HG03354 (cell line): ENCODE measurements around the gene UBAC2.
A peak's percentile ranks its signal among the peaks of the same experiment; 100 is the strongest.
"Not testable (repeated sequence)": the region's sequence is repeated elsewhere in the genome, so short reads cannot be mapped to it uniquely, and the experiment has no call there.

Experiments
- ATAC-seq: cut with Tn5 transposase; IDR thresholded peaks from one replicate; pipeline ENCODE4 v1.9.1; 2021; ENCODE audit warnings: mild to moderate bottlenecking; ENCODE audit not compliant: unreplicated experiment, poor library complexity, severe bottlenecking

Gene UBAC2

DNA sequence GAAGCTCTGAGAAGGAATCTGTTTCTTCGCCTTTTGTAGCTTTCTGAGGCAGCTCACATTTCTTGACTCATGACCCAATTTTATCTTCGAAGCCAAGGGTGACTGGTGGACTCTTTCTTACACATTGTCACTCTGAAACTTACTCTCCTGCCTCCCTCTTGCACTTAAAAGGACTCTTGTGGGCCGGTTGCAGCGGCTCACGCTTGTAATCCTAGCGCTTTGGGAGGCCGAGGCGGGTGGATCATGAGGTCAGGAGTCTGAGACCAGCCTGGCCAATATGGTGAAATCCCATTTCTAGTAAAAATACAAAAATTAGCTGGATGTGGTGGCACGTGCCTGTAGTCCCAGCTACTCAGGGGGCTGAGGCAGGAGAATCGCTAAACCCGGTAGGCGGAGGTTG lies 29.9 kb downstream of the UBAC2 start:
- ATAC-seq = not testable (repeated sequence)

DNA sequence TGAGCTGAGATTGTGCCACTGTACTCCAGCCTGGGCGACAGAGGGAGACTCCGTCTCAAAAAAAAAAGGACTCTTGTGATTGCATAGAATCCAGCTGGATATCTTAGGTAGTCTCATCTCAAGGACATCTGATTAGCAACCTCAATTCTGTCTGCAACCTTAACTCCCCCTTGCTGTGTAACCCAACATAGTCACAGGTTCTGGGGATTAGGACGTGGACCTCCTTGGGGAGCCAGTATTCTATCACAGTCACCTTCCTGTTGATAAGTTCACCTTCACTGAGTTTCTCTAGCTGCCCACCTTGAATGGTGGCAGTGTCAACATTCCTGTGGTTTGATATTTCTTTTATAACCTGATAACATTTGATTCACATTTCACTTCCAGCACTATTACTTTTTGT lies 30.3 kb downstream of the UBAC2 start:
- ATAC-seq = no peak

DNA sequence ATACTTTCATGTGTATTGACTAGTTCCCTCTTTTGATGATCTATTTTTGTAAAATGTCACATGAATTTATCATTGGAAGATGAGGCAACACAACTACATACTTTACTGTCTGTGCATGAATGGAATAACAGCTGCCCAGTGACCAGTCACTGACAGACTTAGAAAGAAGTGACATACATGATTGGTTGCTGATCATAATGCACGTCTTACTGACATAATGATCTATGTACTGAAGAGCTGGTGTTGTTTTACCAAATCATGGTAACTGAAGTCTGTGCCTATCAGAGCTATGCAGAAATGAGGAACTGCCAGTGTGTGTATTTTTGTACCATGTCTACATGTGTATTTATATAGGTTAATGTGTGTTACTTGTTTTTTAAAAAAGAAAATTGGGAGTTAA lies 31.1 kb downstream of the UBAC2 start:
- peak; percentile 35 for ATAC-seq

DNA sequence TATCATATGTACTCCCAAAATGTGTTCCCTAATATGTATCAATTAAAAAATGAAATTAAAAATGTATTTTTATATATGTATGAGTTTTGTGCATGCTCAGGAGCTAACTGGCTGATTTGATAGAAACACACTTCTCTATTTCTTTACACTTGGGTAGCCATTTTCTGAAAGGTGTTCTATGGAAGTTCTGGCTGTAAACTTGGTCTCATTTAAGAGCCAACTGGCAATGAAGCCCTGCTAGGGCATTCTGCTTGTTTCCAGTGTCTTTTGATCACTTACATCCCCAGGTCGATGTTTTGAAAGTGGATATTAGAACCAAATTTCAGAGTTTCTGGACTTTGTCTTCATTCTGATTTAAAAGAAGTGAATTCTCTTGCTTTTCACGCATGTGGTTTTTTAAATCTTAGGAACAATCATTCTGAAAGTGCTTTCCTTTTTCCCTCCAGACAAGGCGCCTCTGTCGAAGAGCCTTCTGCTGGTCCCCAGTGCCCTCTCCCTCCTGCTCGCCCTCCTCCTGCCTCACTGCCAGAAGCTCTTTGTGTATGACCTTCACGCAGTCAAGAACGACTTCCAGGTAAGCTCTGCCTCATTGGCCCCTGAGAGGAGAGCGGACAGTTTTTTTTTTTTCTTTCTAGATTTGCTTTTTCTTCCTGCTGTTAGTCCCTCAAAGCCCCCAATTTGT lies 37.5 kb downstream of the UBAC2 start:
- no peak for ATAC-seq

DNA sequence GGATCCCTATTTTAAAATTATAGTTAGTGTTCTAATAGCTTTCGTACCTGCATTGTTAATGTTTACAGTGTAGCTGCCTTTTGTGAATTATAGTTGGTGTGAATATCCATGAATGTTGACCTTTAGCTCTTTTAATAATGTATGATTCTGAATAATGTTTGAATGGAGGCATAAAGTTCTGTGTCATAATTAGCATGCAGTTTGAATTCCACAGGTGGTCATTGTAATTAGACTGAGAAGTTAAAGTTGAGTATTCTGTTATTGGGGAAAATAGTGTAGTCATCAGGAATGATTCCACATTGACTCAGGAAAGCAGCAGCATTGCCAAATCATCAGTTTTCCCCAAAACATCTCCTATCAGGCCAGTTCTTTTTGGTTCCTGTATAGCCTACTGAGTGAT lies 45.4 kb downstream of the UBAC2 start:
- ATAC-seq = no peak

DNA sequence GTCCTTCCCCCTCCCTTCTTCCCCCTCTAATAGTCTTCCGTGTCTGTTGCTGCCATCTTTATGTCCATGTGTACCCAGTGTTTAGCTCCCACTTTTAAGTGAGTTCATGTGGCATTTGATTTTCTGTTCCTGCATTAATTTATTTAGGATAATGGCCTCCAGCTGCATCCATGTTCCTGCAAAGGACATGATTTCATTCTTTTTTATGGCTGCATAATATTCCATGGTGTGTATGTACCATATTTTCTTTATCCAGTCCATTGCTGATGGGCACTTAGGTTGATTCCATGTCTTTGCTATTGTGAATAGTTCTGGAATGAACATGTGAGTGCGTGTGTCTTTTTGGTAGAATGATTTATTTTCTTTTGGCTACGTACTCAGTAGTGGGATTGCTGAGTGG lies 48.5 kb downstream of the UBAC2 start:
- not testable (repeated sequence) for ATAC-seq

DNA sequence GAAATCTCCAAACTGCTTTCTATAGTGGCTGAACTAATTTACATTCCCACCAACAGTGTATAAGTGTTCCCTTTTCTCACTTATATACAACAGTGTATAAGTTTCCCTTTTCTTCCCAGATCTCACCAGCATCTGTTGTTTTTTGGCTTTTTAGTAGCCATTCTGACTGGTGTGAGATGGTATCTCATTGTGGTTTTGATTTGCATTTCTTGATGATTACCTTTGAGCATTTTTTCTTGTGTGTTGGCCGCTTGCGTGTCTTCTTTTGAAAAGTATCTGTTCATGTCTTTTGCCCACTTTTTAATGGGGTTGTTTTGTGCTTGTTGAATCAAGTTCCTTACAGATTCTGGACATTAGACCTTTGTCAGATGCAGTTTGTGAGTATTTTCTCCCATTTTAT lies 49.0 kb downstream of the UBAC2 start:
- ATAC-seq = not testable (repeated sequence)

DNA sequence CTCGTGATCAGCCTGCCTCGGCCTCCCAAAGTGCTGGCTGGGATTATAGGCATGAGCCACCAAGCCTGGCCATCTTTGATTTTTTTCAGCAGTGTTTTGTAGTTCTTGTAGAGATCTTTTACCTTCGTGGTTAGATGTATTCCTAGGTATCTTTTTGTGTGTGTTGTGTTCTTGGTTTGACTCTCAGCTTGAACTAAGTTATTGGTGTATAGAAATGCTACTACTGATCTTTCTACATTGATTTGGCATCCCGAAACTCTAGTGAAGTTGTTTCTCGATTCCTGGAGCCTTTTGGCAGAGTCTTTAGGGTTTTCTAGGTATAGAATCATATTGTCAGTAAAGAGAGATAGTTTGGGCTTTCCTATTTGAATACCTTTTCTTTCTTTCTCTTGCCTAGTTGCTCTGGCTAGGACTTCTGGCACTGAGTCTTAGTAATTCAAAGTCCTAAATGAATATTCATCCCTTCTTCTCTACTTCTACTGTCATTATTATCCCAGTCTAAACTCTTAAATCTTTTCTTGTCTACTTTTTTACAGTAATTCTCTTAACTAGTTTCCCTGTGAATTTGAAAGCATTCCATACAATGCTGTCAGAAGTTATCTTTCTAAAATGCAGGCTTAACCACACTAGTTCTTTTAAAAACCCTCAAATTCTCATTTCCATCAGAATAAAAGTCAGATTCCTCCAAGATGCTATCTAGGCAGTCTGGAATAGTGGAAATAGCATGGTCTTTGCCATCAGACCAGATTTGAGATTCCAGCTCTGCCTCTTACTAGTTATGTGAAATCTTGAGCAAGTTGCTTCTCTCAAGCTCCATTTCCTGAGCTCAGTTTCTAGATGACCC lies 50.5 kb downstream of the UBAC2 start:
- no peak for ATAC-seq

DNA sequence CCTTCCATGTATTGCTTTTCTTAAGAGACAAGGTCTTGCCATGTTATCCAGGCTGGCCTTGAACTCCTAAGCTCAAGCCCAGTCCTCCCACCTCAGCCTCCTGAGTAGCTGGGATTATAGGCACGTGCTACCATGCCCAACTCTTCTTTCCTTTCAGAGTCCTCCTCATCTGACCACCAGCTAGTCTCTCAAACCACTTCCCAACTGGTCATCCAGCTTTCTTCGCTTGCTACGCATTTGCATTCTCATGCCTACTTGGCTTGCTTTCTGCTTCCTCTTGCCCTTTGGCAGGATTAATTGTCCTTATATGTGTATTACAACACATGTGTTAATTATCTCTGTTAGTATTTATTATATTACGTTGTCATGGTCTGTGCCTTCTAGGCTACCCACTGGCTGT lies 51.3 kb downstream of the UBAC2 start:
- no peak for ATAC-seq

DNA sequence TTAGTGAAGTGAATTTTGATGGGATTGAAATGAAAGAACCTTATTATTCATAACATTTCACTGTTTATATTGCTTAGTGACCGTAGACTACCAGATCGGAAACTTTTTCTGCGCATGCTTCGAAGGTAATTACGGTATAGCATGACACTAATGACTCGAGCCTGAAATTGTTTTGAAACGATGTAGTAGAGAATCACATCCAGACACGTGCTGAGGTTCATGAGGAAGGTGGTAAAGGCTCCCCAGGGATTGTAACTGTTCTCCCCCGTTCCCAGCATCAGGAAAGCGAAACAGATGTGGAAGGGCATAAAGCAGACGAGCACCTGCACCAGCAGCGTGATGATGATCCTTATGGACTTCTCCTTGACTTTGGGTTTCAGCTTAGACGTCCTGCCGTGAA lies 54.2 kb downstream of the UBAC2 start:
- no peak for ATAC-seq

DNA sequence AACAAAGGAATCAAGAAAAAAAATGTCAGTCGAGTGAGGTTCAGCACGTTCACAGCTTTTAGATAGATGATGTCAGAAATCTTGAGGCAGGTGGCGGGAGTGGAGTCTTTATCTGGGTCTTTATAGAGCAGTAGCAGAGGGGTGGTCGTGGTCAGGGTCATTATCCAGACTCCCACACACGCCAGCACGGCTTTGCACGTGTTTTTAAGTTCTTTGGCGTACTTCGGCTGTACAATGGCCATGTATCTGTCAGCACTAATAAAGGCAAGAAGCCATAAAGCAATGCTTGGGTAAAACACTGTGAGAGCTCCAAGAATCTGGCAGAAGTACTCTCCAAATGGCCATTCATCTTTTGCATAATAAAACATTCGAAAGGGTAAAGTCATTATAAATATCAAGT lies 54.6 kb downstream of the UBAC2 start:
- ATAC-seq = no peak

DNA sequence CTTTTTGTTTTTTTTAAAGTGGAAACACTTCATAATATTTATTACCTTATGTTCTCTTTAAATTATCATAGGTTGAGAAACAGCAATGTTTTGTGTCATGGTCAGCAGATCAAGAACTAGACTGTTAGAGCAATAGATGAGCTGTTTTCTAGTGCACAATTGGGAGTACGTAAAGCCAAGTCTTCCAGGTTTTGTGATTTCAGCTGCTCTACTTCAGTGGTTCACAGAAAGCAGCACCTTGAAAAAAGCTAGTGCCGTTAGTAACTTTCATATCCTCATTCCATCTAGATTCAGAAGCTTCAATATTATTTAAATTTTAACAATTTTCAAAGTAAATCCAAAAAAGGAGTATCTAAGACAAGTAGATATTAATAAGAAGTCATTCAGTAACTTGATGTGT lies 55.6 kb downstream of the UBAC2 start:
- no peak for ATAC-seq

DNA sequence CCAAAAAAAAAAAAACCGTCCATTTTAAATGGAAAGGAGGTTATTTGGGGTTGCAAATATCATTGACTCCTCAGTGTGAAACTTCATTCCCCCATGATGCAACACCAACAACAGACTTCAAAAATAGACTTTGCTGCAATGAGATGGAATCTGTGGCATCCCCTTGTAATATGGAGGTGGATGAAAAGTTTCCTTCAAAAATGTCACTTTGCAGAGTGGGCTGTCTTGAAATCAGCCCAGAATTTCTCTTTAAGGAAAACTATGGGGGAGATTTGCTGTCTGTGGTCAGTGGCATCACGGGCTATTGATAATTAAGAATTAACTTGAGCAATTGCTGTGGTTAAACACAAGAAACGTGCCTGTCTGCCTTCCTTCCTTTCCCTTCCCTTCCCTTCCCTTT lies 56.1 kb downstream of the UBAC2 start:
- no peak for ATAC-seq

DNA sequence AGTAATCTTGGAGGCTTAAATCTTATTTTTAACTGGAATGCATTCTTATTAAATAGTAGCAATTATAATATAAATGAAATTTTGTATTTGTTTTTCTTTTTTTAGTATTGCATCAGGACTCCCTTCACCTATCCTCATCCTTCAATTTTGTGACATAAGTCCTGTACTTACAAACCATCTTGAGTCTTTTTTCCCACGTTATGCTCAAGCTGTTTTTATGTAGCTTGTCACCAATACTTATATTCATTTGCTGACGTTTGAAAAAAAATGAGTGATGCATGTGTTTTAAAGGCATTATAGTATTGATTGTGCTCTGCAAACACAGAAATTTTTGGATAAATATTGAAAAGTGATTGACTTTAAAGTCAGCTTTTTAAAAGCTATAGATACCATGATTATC lies 56.6 kb downstream of the UBAC2 start:
- no peak for ATAC-seq

DNA sequence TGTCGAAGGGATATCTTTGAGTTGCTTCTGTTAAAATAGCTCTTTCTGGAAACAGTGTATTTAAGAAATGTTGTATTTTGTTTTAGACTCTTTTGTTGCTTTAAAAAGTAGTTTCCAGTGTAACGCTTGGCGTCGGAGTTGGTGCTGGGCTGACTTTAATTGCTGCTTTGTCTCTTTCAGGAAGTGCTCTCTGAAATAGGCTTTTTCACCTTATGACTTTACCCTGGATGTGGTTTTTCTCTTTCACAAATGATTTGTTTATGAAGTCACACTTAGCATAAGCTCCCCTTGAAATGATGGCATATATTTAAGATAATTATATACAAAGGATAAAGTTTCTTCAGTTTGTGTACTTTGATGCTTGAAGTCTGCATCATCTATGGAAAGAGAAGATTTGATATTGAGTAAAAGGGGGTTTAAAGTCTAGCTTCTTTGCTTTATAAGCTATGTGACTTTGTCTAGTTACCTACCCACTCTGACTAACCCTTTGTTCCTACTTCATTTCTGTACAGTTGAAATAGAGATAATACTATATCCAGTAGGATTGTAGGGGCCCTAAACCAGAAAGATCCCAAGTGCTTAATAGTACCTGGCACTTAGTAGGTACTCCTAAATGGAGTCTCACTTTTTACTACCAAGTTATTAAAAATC lies 57.7 kb downstream of the UBAC2 start, which contains the start of gene GPR18:
Gene GPR18, minus strand, starts transcription at position 170 of the 651 bp plus-strand sequence. CDS start 2,507 bp downstream, outside the sequence.
- ATAC-seq = peak; percentile 94

DNA sequence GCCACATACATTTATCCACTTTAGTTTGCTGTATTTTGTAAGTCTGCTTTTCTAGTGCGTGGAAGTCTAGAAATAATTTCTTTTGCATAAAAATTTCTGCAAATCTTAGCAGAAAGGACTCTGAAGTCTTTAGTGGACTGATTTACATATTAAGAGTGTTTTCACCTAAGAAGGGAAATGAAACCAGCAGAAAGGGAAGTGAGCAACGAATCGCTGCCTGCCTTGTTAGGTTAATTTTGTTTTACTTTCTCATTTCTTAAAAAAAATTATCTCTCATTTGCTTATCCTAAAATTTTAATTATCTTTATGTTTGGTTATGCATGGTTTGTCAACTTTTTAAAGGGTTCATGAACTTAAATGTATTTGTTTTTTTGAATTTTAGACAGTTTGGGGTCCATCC lies 58.3 kb downstream of the UBAC2 start:
- peak; percentile 76 for ATAC-seq

DNA sequence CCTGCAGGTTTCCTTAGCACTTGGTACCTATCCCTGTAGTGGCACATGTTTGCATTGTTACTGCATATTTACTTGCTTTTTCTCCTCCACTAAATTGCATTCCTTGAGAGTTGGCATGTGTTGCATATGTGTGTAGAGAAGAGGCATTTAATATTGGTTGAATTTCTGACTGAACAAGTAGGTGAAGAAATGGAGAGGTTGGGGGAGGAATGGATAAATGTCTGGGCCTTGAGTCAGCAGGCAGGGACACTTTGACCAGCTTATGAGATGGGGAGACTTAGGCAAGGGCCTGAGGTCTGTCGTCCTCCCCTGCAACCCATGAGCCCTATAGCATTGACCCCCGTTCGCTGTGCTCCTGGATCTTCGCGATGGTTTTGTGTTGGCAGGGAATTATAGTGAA lies 59.6 kb downstream of the UBAC2 start:
- no peak for ATAC-seq

DNA sequence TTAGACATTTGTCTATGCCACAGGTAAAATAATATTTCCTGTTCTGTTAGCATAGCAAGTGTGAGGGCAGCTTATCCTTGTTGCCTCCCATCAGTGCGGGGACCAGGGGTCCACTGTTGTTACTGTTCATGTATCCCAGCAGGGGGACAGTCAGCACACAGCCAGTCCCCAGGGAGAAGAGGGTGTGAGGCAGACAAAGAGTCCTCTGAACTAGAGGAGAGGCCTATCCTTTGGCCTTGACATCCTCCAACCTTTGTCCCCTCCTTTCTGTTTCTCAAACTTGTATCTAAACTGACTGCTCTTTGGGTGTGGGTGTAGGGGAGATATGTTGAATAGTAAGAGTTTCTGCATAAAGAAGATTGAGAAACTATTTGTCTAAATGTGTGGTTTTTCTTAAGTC lies 60.4 kb downstream of the UBAC2 start:
- ATAC-seq = no peak

DNA sequence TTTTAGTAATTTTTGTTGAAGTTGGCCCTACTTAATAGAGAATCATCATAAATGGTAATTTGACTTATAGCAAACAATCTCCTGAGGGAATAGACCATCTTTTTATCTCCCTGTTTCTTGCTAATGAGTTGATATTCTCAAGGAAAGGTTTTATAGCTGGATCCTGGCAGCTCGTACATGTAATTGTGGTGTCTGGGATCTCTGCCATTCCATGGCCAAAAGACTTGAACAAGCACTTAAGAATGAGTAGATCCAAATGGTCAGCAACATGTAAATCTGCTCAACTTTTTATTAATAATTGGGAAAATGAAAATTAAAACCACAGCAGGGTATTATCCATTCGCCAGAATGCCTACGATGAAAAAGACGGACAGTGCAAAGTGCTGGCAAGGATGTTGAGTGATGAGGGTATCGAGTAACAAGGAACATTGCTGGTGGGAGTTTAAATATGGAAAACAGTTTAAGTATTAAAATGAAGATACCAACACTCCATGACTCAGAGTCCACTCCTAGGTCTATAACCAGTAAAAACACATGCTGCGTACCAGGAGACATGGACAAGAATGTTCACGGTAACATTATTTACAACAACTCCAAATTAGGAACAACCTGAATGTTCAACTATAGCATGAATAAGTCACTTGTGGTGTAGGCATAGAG lies 62.6 kb downstream of the UBAC2 start:
- ATAC-seq = no peak

DNA sequence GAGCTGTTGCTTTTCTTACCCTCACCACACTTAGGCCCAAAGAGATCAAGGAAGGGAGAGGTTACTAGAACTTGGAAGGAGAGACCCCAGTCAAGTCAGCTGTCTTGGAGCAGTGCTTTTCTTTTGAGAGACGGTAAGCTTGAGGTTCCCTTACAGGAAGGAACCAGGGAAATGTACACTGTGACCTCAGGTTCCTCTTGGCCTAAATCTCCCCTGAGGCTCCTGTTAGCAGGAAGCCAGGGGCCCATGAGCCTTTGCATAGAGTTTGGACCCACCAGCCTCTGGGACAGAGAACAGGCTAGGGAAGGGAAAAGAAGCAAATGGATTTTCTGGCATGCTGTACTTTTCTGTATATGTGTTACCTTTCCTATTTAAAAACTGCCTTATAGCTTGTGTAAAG lies 63.4 kb downstream of the UBAC2 start:
- ATAC-seq = no peak
